H7 (cell line): ENCODE data around the gene TPP1. TPM values are rescaled to one million over a fixed set of nuclear protein-coding genes. Genes with fewer than 3 reads are reported as not detected.
A peak's percentile ranks its signal among the peaks of the same experiment; 100 is the strongest.

ENCODE experiments used
- DNase-seq: peaks from one replicate; pipeline ENCODE4 v3.0.0; 2012
- H3K27me3 ChIP-seq: 2 replicates; pipeline ENCODE4 v1.6.0; 2011; ENCODE audit warnings: mild to moderate bottlenecking, low read length; ENCODE audit not compliant: control insufficient read depth, insufficient read depth
- H3K36me3 ChIP-seq: replicated peaks from 2 replicates; pipeline ENCODE4 v1.5.1; 2011; ENCODE audit warnings: low read length; ENCODE audit not compliant: control insufficient read depth, insufficient read depth
- H3K4me3 ChIP-seq: 2 replicates; pipeline ENCODE4 v1.5.1; 2011; ENCODE audit warnings: low read depth, mild to moderate bottlenecking, control low read depth, low read length, moderate library complexity; ENCODE audit not compliant: insufficient read depth
- total RNA-seq: library from RNA; depleted of rRNA; stranded (reverse); fragments of >200 nt; shearing (Covaris generic); gene quantifications from 2 replicates; pipeline ENCODE4 v1.2.3, GENCODE V29; 2014

The TPP1 gene
- total RNA-seq, 1 experiment from 2014 or later = 17.1 TPM

DNA sequence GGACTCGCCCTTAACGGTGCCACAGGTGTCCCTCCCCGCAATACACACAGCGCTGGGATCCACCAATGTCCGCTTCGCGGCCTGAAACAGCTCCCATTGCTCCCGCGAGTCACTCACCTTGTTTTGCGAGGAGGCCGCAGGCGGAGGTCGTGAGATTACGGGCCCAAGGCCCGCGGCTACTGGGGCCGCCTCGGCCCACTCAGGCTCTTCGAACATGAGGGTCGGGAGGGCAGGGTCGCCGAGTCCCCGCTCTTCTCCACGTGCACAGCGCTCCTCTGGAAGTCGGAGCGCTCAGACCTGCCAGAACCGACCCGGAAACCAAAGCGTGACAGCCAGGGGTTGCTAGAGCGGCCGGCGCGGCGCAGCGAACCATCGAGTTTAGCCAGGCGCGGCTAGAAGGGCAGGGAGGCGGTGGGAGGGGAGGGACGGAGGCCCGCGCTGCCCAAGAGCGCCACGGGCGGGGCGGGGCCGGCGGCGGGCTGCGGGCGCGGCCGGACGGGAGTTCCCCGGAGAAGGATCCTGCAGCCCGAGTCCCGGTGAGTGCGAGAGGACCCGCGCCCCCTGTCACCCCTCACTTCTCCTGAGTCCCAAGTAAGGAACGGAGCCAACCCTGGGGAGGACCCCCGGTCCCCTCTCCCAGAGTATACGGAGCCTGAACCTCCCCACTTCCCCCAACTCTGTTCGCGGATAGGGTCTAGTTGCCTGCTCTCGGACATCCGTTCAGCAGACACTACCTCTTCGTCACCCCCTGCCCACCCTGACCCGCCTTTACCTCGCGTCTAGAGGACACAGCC, 15.7 kb downstream of the TPP1 start, which contains the start of the genes ILK and RRP8:
Gene ILK (plus strand): TSS at position 488 of the 794 bp plus-strand sequence. CDS start 498 bp downstream, outside the sequence.
Gene RRP8 (minus strand): TSS at position 330 of the 794 bp plus-strand sequence. CDS start 114 bp downstream, at position 216.
- no peaks in the 10 kb centered on the region for H3K27me3 ChIP-seq
- DNase-seq = peak; percentile 98
- peaks cover 24% of the 10 kb centered on the region for H3K36me3 ChIP-seq
- H3K4me3 ChIP-seq = peak within 1 kb of the TSS; percentile 95

DNA sequence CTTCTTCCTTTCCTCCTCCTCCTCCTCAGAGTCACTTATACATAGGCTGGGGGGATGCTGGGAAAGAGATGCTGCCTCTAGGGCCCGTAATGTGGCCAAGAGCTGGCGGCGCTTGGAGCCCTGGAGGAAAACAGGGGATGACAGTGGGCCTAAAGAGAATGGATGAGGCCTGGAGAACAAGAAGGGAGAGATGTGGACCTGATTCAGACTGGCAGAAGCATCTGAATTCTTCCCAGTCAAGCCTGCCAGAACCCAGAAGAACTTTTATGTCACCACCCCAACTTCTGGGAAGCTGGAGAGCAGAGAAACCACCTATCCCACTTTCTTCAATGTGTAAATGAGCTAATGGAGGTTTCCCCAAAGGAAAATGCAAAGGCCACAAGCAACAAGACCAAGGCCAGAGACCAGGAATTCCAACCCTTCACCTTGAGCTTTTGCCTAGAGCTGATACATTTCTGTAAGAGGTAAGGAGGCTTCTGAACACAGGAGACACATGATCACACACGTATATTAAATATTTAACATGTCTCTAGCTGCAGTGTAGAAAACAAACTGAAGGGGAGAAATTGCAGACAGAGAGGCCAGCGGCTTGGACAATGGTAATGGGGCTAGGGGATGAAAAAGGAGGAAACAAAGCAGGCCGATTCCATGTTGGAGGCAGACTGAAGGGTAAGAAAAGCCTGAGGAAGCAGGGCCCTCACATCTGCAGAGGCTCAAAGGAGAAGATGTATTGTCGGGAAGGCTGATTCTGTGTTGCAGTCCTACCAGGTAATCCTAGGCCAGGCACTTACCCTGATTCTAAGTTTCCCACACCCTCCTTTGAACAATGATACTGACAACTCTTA, 16.9 kb downstream of the TPP1 start:
- Histone ChIP-seq H3K36me3 (peaks cover 15% of the 10 kb centered on the region), H3K4me3 (peak overlapping the region; percentile 95), H3K27me3 (no peaks in the 10 kb centered on the region)
- DNase-seq = no peak

DNA sequence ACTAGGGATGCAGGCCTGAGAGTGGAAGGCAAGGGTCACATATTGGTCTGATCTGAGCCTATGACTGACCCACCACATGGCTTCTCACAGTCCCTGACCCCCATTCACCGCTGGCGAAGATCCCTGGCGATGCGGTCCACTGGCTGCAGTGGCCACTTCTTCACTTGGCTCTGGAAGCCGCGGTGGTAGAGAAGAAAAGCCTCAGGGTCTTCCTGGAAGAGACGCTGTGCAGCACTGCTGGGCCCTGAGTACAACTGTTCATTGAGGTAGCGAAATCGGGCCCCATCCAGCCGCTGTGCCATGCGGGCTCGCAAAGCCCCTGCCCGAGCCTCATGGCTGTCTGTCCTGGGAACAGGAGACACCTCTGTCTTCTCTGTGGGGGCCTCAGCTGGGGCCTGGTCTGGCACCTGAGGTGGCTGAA, 18.2 kb downstream of the TPP1 start:
- H3K27me3 ChIP-seq = no peaks in the 10 kb centered on the region
- peaks cover 15% of the 10 kb centered on the region for H3K36me3 ChIP-seq
- H3K4me3 ChIP-seq = no peak overlapping the region
- DNase-seq = no peak

DNA sequence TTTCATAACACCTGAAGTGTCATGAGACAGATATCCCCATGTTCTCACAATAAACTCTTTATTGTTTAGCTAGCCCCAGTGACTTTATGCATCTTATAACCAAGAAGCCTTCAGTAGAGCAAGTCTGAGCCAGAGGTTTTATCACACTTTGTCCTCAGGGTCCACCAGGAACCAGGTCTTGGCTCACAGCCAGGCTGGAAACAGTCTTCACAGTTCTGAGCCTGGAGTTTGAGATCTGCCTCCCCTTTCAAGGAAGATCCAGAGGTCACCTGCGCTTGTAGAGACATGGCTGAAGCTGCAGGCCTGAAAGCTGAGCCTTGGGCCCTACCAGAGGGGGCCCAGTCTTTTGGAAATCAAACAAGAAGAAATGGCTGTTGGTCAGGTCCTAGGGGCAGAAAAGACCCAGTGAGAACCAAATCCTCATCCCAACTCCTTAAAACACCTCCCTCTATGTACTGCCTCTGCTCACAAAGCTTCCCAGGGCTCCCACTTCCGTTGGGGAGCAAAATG, 19.3 kb downstream of the TPP1 start:
- Histone ChIP-seq H3K4me3 (no peak overlapping the region), H3K36me3 (peaks cover 15% of the 10 kb centered on the region), H3K27me3 (no peaks in the 10 kb centered on the region)
- no peak for DNase-seq

DNA sequence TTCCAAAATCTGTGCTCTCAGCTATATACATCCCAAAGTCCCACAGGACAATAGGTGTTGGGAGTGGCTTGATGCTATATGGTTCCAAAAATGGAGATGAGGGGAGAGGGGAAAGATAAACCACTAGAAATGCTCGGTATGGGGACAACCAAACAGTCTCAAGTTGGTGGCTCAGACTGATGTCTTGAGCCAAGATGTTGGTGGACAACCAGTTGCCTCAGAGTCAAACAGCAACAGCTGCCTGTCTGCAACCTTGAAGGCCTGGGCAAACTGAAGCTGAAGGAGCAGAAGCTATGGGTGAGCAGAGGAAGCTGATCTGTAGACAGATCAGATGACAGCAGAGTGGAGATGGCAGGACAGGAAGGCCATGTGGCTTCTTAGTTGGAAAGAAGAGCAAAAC, 19.8 kb downstream of the TPP1 start:
- no peaks in the 10 kb centered on the region for H3K27me3 ChIP-seq
- no peak overlapping the region for H3K4me3 ChIP-seq
- peaks cover 15% of the 10 kb centered on the region for H3K36me3 ChIP-seq
- DNase-seq = no peak

DNA sequence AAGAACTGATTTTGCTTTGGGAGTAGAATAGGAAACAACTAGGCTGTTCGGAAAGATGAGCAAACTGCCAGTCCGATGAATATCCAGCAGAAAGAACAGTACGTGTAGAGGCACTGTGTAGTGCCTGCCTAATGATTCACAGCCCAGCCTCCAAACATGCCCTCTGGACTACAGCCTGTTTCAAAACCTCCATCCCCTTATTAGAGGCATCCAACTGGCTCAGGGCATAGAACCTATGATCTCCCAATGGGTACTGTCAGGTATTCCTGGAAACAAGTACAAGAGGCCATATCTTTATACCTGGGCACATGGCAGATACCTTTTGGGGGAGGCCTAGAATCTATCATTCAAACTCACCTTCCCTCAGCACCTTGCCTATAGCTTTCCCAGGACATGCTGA, 20.7 kb downstream of the TPP1 start:
- Histone ChIP-seq H3K36me3 (peaks cover 15% of the 10 kb centered on the region), H3K27me3 (no peaks in the 10 kb centered on the region), H3K4me3 (no peak overlapping the region)
- DNase-seq = no peak

DNA sequence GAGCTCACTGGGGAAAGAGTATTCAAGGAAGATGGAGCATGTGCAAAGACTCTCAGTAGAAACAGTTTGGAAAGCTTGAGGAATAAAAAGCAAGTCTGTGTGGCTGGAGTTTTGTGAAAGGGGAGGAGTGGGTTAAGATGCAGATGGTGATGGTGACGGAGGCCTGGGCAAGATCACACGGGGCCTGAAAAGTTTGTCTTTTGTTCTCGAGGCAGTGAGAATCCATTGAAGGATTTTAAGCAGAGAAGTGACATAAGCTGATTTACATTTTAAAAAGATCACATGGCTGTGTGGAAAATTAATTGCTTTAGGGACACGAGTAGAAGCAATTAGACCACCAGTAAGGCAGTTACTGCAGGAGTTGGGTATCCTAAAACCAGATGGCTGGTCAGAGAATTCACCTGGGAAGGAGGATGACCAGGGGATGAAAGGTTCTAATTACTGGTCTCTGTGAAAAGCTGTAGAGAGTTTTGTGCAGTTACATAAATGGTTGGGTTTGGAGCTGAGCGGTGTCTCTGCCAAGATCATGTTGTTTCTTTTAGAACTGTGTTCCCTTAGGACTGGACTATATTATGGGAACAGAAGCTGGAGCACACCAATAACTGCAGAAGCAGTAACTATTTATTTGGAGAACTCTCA, 22.9 kb downstream of the TPP1 start:
- Histone ChIP-seq H3K36me3 (peaks cover 13% of the 10 kb centered on the region), H3K27me3 (no peaks in the 10 kb centered on the region), H3K4me3 (no peak overlapping the region)
- DNase-seq = no peak

DNA sequence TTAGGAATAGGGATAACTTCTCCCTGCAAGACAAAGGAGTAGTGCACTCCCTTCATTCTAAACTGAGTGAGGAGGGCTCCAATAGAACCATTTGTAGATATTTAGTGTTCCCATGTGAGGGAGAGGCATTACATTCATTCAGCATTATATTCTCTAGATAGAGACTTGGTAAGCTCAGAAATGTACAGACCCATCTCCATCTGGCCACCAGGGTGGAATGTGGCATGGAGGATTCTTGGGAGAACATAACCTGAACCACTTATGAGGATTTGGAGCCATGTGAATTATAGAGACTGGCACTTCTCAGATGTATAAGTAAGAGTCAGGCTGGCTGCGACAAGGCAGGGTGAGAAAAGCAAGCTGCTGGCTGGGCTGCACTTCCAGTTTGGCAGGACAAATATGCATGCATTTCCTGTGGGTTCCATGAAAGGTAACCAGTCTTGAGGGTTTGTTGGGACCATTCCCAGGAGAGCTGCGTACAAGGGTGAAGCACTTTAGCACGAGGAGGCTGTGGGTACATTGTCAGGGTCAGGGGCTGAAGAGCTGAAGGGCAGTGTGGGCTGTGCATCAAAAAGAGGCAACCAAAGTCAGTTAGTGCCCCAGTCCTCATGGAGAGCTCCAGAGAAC, 25.0 kb downstream of the TPP1 start:
- Histone ChIP-seq H3K27me3 (no peaks in the 10 kb centered on the region), H3K4me3 (no peak overlapping the region), H3K36me3 (no peaks in the 10 kb centered on the region; the same call in 1 of the 2 replicates)
- DNase-seq = no peak

DNA sequence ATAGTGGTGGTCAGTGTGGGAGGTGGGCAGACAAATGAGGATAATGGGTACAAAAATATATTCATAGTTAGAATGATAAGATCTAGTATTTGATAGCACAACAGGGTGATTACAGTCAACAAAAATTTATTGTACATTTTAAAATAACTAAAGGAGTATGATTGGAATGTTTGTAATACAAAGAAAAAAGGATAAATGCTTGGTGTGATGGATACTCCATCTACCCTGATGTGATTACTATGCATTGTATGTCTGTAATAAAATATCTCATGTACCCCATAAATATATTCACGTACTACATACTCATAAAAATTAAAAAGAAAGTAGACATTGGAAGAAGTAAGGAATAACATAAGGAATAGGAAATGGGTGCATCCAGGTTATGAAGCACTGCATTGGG, 31.2 kb downstream of the TPP1 start:
- Histone ChIP-seq H3K4me3 (no peak overlapping the region), H3K36me3 (no peaks in the 10 kb centered on the region), H3K27me3 (no peaks in the 10 kb centered on the region)
- no peak for DNase-seq

DNA sequence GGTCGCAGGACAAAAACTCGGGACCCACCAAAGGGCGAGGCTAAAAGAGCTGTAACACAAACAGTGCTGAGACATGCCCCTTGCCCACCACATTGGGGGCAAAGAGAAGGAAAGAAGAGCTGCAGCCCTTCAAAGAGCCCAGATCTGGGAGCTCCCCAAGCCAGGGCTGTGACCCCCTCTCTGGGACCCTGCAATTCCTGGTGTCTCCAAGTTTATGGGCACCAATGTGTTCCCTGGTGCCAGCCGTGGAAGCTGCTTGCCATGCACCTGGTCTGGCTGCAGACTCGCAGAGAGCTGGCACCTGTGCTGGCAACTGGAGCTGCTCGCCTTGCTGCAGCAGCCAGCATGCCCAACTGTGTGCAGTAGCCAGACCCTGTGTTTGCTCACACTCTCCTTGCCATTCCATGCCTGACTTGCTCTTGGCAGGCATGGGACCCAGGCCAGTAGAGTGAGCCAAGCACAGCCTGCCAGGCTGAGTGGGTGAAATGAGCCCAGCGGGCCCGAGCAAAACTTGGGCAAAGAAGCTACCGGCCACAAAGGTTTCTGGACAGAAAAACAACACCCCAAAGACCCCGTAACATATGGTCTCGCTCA, 31.8 kb downstream of the TPP1 start:
- no peaks in the 10 kb centered on the region for H3K27me3 ChIP-seq
- no peak overlapping the region for H3K4me3 ChIP-seq
- no peak for DNase-seq
- H3K36me3 ChIP-seq = no peaks in the 10 kb centered on the region

DNA sequence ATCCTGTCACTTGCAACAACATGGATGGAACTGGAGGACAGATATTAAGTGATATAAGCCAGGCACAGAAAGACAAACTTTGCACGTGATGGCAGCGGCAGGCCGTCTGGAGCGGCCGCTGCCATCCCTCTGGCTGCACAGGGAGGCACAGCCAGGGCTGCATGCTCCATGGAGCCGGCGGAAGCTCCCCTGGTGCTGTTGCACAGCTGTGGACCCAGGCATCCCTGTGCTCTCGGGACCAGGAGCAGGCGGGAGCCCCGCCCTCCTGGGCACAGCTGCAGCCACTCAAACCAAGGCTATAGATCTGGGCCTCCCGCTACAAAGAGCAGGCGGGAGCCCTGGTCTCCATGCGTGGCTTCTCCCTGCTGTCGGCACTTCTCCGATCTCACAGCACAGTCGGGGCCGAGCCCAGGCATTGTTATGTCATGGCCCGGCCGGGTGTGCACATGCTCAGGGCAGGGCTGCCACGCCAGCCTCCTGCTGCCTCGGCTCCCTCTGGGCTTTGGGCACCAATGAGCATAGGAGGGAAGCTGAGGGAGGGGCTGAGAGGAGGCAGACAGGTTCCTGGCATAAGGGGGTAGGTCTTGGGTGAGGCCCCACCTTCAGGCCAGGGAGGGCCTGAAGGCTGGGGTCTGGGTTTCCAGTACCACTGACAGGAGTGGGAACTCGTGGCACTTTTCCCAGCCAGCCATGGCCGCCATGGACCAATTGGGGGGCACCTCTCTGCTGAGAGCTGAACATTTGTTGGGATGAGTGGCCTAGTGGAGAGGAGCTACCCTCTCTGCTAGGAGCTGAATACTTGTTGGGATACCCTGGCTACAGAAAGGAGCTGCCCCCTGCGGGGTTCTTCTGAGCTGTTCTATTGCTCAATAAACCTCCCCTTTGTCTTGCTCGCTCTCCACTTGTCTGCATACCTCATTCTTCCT, 32.5 kb downstream of the TPP1 start:
- Histone ChIP-seq H3K4me3 (peak overlapping the region; percentile 25; the same call in 1 of the 2 replicates), H3K36me3 (no peaks in the 10 kb centered on the region), H3K27me3 (no peaks in the 10 kb centered on the region)
- peak; percentile 45 for DNase-seq

DNA sequence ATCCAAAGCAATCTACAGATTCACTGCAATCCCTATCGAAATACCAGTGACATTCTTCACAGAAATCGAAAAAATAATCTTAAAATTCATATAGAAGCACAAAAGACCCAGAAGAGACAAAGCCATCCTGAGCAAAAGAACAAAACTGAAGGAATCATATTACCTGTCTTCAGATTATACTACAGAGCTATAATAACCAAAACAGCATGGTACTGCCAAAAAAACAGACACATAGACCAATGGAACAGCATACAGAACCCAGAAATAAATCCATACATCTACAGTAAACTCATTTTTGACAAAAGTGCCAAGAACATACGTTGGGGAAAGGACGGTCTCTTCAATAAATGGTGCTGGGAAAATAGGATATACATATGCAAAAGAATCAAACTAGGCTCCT, 34.7 kb downstream of the TPP1 start:
- Histone ChIP-seq H3K36me3 (no peaks in the 10 kb centered on the region), H3K4me3 (no peak overlapping the region), H3K27me3 (no peaks in the 10 kb centered on the region)
- DNase-seq = no peak

DNA sequence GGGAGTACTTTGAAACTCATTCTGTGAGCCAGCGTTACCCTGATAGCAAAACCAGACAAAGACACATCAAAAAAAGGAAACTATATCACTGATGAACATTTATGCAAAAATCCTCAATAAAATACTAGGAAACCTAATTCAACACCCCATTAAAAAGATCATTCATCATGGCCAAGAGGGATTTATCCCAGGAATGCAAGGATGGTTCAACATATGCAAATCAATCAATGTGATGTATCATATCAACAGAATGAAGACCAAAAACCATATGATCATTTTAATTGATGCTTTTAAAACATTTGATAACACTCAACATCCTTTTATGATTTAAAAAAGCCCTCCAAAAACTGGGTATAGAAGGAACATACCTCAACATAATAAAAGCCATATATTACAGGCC, 35.6 kb downstream of the TPP1 start:
- H3K36me3 ChIP-seq = no peaks in the 10 kb centered on the region
- no peaks in the 10 kb centered on the region for H3K27me3 ChIP-seq
- DNase-seq = no peak
- no peak overlapping the region for H3K4me3 ChIP-seq
